GM18858 (cell line): Measurements from ENCODE around the gene OR1F1.
A peak's percentile ranks its signal among the peaks of the same experiment; 100 is the strongest.
"Not testable (repeated sequence)": the region's sequence is repeated elsewhere in the genome, so short reads cannot be mapped to it uniquely, and the experiment has no call there.

Experiments used
- ATAC-seq: cut with Tn5 transposase; IDR thresholded peaks from one replicate; pipeline ENCODE4 v1.9.1; 2021; ENCODE audit not compliant: unreplicated experiment

OR1F1 gene

DNA sequence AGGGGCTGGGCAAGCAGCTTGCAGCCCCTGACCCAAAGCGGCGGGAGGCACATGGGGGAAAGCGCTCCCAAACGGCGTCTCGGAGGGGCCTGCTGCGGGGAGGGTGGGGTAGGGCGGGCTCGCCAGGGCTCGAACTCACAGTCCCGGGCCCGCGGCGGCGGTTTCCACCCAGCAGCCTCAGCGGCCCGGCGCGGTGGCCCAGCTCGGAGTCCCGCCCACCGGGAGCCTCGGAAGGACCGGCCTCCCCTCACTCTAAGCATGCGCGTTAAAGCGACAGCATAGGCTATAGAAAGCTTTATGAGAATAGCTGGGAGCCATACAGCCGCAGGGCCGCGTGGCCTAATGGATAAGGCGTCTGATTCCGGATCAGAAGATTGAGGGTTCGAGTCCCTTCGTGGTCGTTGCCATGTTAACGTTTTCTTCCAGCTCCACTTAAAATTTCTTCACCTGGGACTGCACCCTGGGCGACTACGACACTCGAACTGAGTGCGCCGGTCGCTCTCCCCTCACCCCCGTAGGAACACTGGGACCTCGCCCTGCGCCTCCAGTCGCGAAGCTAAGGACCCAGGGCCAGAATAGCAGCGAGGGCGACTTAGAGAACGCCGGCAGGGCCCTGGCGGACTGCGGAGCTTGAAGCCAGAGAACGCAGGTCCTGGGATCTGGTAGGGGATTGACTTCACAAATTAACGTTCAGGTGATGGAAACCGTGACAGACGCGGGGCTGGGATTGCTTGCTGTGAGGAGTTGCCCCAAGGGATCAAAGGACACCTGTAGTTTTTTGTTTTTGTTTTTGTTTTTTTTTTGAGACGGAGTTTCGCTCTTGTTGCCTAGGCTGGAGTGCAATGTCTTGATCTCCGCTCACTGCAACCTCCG lies 37.4 kb upstream of the OR1F1 start:
- peak; percentile 57 for ATAC-seq

DNA sequence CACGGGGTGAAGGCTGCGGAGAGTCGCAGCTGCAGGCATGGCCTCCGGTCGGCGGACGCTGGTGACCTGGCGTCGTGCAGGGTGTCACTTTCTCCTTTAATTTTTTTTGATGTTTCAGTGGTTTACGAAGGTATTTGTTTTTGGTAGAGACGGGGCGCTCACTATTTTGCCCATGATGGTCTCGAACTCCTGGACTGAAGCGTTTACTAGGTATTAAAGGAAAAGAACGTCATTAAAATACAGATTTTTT lies 36.1 kb upstream of the OR1F1 start:
- ATAC-seq: no peak

DNA sequence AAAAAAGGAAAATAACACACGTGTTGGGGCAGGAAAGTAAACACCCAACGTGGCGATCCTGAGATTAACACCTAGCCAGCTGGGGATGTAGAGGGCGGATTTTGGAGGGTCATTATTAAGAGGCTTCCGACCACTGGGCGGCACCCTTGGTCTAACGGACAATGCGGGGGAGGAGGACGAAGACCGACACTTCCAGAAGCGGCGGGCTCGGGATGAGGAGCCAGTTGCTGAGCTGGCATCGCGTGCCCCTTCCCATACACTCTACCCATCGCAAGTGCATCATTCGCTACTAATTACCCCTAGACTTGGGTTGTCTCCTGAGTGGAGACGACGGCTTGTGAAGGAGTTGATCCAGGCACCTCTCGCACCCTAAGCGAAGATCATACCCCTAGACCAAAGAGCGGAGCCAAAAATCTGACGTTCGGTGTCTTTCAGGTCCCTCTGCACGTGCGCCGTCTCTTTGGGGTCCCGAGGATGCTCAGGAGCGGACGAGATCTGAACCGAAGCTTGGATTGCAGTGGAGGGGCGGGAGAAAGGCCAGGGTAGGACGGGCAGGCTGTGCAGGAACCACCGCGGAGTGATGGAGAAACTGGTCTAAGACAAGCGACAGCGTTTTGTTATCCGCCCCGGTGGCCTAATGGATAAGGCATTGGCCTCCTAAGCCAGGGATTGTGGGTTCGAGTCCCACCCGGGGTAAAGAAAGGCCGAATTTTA lies 35.6 kb upstream of the OR1F1 start:
- ATAC-seq: no peak

DNA sequence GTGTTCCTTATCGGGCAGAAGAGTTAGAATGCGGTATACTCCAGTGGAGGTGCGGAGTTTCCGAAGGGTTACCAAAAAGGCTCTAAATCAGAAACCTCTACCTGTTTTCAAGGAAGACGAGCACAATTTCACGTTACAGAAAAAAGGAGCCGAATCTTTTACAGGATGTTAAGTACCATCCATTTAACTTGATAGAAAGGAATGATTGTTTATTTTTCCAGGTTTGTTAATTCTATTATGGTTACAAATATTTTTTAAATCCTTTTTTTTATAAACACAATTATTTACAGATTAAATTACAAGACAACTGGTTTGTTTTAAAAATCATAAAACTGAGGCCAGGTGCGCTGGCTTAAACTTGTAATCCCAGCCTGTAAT lies 35.0 kb upstream of the OR1F1 start:
- no peak for ATAC-seq

DNA sequence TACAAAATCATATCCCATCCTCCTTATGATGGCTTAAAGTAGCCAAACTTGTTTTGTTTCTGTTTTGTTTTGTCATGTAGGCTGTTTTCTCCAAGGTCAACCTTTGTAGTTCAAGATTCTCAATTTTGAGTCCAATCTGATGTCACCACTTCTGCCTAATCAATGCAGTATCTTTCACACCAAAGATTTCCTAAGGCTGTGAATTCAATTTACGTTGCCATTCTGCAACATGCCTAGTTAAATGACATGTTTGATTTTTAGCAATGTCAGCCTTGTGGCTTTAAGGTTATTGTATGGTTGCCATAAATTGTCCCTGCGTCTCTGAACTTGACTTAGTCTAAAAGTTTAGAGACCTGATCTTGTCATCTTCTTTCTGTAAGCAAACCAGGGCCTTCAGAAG lies 32.8 kb upstream of the OR1F1 start:
- ATAC-seq: no peak

DNA sequence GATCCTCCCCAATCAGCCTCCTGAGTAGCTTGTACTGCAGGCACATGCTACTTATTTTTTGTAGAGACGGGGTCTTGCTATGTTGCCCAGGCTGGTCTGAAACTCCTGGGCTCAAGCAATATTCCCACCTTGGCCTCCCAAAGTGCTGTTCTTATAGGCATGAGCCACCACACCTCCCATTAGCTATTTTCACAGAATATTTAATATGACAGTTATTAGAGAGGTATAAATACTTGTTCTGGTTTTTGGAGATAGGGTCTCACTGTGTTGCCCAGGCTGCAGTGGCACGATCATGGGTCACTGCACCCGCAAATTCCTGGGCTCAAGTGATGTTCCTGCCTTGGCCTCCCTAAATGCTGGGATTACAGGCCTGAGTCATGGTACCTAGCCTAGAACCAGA lies 32.0 kb upstream of the OR1F1 start:
- ATAC-seq: no peak

DNA sequence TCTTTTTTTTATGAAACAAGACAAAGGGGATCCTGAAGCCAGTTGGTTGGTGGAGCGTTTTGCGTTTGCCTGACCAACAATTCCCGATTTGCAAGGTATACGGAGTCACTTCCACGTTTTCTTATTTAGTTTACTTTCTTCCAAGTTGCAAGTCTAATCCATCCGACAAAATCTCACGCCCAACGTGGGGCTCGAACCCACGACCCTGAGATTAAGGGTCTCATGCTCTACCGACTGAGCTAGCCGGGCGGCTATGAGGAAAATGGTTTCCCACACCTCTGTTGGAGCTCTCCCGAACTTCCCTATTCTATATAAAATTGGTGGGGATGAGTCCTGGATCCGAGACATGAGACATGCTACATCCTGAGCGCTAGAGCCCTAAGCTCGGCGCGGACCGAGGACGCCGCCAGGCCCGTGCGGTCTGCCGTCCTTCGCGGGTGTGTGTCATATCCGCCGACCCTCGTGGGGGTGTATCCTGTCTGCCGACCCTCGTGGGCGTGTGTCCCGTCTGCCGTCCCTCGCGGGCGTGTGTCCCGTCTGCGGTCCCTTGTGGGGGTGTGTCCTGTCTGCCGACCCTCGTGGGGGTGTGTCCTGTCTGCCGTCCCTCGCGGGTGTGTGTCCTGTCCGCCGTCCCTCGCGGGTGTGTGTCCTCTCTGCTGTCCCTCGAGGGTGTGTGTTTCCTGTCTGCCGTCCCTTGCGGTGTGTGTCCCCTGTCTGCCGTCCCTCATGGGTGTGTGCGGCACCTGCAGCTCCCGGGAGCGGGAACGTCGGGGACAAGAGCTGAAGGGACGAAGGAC lies 30.6 kb upstream of the OR1F1 start:
- no peak for ATAC-seq

DNA sequence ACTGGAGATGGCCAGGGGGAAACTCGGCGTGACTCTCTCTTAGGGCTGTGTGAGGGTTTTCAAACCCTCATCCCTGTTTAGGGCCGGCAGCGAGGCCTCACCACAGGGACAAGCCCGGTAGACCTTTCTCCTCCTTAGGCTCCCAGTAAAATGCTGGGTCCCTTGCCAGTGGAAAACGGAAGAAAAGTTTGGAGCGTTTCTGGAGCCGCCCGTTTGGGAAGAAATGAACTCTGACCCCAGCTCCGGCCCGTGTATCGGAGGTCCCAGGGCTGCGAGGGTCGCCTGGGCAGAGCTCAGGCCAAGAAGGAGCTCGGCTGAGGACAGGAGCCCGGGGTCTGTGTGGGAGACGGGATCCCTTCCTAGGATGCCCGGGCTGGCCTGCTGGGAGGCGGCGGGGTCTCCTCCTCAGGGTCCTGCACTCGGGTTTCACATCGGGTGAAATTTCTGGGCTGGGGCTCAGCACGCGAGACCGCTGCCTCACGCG lies 29.9 kb upstream of the OR1F1 start:
- ATAC-seq: no peak

DNA sequence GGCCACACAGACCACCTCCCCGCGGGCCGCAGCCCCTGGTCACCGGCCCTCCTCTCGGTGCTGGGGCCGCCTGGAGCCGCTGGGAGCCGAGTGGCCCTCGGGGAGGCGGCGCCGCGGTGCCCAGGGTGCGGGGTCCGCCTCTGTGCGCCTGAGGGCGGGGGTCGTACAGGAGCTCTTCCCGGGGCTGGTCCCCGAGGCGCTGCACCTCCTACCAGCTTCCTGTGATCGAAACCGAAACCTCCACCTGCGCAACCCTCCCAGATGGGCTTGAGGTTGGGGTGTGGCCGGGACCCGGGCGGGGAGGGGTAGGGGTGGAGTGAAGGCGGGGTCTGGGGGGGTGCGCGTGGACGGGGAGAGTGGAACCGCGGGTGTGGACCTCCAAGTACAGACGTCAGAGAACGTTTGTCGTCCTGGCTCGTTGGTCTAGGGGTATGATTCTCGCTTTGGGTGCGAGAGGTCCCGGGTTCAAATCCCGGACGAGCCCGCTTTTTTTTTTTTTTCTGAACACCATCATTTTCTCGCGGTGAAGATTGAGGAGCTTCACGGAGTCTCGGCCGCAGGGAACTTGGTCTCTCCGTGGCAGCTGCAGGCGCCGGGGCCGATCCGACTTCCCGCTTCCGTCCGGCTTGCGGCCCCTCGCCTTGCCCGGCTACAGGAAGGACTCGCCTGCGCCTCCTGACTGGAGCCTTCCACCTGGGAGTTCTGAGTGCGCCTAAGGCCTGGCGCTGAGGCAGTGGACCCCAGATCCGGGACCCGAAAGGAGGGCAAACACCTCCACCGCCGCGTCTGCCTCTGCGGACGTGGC lies 29.3 kb upstream of the OR1F1 start:
- ATAC-seq: no peak

DNA sequence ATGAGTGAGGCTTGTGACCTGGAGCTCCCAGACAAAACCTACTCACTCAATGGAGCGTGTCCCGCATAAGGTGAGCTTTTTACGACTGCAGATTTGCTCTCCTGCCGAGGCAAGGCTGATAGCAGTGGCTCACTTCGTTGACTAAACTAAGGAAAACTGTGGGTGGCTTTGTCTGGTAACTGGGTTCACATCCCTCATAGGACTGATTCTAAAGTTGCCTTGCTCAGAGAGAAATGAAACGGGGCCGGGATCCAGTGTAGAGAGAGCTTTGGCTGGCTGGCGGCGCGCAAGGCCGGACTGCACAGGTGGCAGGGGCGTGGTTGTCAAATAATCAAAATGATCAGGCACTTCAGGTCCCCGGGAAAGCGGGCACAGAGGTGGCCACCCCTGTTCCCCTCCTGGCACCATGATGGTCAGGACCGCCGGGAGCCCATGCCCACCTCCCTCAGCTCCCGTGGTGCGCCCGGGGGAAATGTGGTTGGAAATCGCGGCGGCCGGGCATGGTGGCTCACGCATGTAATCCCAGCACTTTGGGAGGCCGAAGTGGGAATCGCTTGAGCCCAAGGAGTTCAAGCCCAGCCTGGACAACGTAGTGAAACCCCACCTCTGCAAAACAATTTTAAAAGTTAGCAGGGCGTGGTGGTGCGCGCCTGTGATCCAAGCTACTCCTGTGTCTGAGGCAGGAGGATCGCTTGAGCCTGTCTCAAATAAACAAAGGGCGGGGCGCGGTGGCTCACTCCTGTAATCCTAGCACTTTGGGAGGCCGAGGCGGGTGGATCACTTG lies 26.6 kb upstream of the OR1F1 start:
- ATAC-seq: no peak

DNA sequence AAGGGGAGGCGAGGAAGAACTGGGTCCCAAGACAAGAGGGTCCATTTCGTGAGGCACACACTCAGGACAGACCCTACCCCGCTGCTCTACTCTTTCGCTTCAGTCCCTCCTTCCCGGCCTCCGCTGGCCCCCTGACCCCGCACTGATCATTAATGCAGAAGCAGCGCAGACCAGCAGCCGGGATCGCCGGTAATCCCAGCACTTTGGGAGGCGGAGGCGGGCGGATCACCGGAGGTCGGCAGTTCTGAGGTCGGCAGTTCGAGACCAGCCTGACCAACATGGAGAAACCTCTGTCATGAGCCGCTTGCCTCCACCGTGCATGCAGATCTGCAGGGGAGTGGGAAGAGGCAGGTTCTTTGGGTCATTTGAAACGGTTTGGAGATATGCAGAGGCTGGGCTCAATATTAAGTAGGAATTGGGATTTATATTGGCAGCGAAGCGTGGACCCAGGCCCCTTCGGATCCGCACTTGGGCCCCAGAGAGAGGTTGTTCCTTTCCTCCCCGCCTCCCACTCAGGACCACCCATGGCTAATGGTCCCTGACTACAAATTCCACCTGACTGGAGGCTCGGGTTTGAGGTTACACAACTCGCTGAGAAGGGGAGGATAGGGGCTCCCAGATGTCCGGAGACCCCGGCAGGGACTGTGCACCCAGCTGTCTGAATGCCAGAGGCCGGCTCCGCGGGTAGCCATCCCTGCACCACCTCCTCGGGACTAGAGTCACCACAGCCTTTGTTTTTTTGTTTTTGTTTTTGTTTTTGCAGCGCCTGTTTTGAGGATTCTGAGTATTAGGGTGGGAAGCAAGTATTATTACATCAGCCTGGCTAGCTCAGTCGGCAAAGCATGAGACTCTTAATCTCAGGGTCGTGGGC lies 23.6 kb upstream of the OR1F1 start:
- no peak for ATAC-seq

DNA sequence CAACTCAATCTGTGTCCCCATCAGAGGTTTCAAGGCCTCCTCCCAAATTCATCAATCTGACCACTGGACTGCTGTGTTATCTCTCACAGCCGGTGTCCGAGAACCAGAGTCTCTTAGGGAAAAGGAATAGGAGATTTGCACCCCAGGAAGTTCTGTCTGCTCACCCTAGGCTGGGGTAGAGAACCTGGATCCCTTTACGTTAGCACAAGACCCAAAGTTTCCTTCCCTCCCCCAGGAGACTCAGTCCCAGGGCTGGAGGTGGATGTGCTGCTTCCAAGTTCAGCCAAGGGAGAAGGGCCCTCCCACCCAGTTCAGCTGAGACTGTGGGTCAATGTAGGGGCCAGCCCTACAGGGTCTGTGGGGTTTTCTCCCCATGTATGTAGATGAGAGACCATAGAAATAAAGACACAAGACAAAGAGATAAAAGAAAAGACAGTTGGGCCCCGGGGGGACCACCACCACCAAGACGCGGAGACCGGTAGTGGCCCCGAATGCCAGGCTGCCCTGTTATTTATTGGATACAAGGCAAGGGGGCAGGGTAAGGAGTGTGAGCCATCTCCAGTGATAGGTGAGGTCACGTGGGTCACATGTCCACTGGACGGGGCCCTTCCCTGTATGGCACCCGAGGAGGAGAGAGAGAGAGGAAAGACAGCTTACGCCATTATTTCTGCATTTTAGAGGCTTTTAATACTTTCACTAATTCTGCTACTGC lies 22.7 kb upstream of the OR1F1 start:
- ATAC-seq: no peak

DNA sequence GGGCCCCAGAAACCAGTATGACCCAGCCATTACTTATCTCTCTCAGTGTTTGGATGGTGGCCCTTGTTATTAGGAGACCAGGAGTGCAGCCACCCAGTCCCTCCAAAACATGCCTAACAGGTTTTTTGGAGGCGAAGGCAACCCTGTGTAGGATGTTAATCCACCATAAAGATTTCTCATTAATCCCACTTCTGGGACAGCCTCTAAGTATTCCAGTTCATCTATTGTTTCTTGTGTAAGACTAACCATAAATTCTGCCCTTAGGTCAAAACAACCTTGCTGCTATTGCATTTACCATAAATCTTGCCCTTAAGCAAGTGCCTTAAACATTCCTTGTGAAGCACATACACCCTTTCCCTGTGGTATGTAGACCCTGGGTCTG lies 21.5 kb upstream of the OR1F1 start:
- no peak for ATAC-seq

DNA sequence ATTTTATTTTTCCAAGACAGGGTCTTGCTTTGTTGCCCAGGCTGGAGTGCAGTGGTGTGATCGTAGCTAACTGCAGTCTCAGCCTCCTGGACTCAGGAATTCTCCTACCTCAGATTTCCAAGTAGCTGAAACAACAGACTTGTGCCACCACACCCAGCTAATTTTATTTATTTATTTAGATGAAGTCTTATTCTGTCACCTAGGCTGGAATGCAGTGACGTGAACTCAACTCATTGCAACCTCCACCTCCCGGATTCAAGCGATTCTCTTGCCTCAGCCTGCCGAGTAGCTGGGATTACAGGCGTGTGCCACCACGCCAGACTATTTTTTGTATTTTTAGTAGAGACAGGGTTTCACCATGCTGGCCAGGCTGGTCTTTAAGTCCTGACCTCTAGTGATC lies 19.3 kb upstream of the OR1F1 start:
- not testable (repeated sequence) for ATAC-seq

DNA sequence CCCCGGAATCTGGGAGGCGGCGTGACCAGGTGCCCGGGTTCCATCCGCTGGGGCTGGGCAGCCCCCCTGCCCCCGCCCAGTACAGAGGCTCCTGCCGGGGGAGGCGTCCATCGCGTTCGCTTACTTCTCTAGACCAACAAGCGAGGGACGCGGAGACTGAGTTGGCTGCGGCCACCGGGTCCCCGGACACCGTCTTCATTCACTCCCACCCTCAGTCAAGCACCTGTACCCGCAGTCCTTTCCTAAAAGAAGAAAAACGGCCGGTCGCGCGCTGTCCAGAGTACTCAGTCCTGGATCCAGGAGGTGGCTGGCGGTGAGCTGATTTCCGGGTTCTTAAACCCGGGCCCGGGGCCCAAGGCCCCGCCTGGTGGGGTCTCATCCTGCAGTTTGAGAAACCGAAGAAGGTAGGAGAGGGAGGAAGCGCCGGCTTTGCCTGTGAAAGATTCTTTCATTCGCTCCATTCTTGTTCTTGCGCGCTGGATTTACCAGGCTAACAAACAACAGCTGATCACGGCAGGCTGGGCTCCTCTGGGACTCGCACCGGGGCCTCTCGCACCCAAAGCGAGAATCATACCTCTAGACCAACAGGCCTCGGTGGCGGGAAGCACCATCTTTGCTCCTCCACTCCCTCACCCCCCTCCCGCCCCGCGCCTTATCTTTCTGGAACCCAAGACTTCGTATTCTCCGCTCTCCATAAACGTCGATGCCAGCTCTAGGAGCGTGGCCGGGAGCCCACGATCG lies 17.4 kb upstream of the OR1F1 start:
- no peak for ATAC-seq

DNA sequence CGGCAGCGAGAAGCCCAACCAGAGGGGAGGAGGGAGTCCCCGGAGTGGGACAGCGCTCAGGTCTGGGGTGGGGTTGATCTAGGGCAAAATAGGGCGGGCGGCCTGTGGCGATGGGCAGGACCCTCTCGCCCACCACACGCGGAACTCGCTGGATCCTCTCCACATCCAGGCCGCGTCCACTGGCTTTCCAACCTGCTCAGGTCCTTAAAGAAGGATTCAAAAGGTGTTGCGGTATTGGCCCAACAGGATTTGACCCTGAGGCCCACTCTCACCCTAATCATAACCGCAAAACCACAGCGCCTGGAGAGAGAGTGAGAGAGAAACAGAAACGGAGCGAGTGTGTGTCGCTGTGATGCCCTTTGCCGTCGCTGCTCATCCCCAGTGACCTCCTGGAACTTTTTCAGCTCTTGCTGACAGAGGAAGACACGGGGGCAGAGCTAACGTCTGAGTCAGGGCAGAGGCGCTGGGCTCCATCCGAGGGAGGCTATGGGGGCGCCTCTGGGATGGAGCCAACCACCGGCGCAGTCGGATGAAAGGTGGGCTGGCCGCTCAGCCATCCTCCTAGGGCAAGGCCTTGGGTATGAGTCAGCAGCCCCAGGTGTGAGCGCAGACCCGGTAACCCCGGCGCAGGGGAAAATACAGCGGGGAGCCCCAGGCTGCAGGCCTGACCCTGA lies 16.7 kb upstream of the OR1F1 start:
- no peak for ATAC-seq

DNA sequence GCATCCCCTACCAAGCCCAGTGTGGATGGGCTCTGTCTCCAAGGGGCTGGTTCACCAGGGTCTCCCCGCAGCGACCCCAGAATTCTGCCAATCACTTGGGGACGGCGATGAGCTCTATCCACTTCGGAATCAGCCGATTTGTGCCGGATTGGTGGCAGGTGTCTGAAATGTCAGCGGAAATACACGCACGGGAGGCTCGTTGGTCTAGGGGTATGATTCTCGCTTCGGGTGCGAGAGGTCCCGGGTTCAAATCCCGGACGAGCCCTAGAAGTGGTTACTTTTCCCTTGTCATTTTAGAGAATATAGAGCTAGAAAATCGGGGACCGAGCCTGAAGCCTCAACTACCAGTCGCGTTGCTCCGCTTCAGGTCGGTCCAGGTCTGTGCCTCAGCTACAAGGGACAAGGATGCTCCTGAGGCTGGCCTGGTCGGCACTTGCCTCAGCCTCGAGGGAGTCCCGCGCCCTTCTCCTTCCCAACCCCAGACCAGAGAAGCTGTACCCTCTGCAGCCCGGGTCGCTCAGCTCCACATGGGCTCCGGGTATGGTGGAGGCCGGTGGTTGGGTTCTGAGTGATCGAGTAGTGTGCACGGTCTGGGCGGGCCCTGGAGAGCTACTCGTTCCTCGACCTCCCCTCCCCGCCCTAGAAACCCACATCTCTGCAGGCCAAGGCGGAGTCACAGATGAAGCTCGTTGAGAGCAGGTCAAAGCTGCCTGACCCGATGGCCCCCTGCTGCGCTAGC lies 16.0 kb upstream of the OR1F1 start:
- no peak for ATAC-seq
